HepG2 (cell line): ENCODE measurements around the gene ARMC10. TPM values are rescaled to one million over a fixed set of nuclear protein-coding genes. Genes with fewer than 3 reads are reported as not detected.
A peak's percentile ranks its signal among the peaks of the same experiment; 100 is the strongest.

Experiments used
- CENPBD1 ChIP-seq: sonication (generic); formaldehyde crosslinking; IDR thresholded peaks from 2 replicates; pipeline ENCODE4 v1.8.0; 2022; ENCODE audit warnings: missing genetic modification reagents, low read depth, mild to moderate bottlenecking, borderline replicate concordance
- ELK4 ChIP-seq: sonication (generic); formaldehyde crosslinking; IDR thresholded peaks from 2 replicates; pipeline ENCODE4 v1.9.0; 2021; ENCODE audit warnings: missing genetic modification reagents, borderline replicate concordance
- FIP1L1 ChIP-seq: fragments of 200-400 bp; formaldehyde crosslinking; IDR thresholded peaks from 2 replicates; pipeline ENCODE4 v1.6.1; 2018; ENCODE audit warnings: low read depth, mild to moderate bottlenecking, low read length, moderate library complexity, borderline replicate concordance; ENCODE audit not compliant: insufficient read depth
- NCOA5 ChIP-seq: sonication (generic); formaldehyde crosslinking; IDR thresholded peaks from 2 replicates; pipeline ENCODE4 v1.4.0; 2020; ENCODE audit warnings: missing genetic modification reagents
- NFKBIZ ChIP-seq: IDR thresholded peaks from 2 replicates; pipeline ENCODE4 v1.6.1; 2018; ENCODE audit warnings: missing genetic modification reagents, missing compliant biosample characterization
- NR1H2 ChIP-seq: sonication (generic); formaldehyde crosslinking; IDR thresholded peaks from 2 replicates; pipeline ENCODE4 v1.8.1; 2022; ENCODE audit warnings: low read depth, missing genetic modification reagents, borderline replicate concordance
- STAT6 ChIP-seq: sonication (generic); formaldehyde crosslinking; IDR thresholded peaks from 2 replicates; pipeline ENCODE4 v1.4.0; 2020; ENCODE audit warnings: missing genetic modification reagents, mild to moderate bottlenecking, borderline replicate concordance
- TCF12 ChIP-seq, 2 experiments: fragments of 450-650 bp in 1 of 2; sonication (generic) in 1 of 2; formaldehyde crosslinking in 1 of 2; IDR thresholded peaks; 2 replicates each; pipeline versions ENCODE4 v1.6.1 to v1.8.0; 2017 to 2022; ENCODE audit warnings: antibody characterized with exemption in 1 of 2, mild to moderate bottlenecking in 1 of 2, missing genetic modification reagents in 1 of 2, moderate library complexity in 1 of 2
- XBP1 ChIP-seq: sonication (generic); formaldehyde crosslinking; IDR thresholded peaks from 2 replicates; pipeline ENCODE4 v1.5.0; 2020; ENCODE audit warnings: missing genetic modification reagents
- ZBTB49 ChIP-seq: sonication (generic); formaldehyde crosslinking; IDR thresholded peaks from 2 replicates; pipeline ENCODE4 v1.4.0; 2020; ENCODE audit warnings: missing genetic modification reagents, borderline replicate concordance
- ZKSCAN1 ChIP-seq: fragments of 150-350 bp; IDR thresholded peaks from 2 replicates; pipeline ENCODE4 v1.6.1; 2014; ENCODE audit warnings: low read length
- ZNF17 ChIP-seq: sonication (generic); formaldehyde crosslinking; IDR thresholded peaks from 2 replicates; pipeline ENCODE4 v1.5.0; 2020; ENCODE audit warnings: mild to moderate bottlenecking, missing genetic modification reagents
- ZNF543 ChIP-seq: sonication (generic); formaldehyde crosslinking; IDR thresholded peaks from 2 replicates; pipeline ENCODE4 v1.4.0; 2020; ENCODE audit warnings: mild to moderate bottlenecking, missing genetic modification reagents
- ZNF597 ChIP-seq: sonication (generic); formaldehyde crosslinking; IDR thresholded peaks from 2 replicates; pipeline ENCODE4 v1.5.0; 2020; ENCODE audit warnings: missing genetic modification reagents
- ZNF614 ChIP-seq: IDR thresholded peaks from 2 replicates; pipeline ENCODE4 v1.6.1; 2018; ENCODE audit warnings: missing biosample characterization, missing genetic modification reagents, inconsistent platforms, borderline replicate concordance
- ZNF713 ChIP-seq: sonication (generic); formaldehyde crosslinking; IDR thresholded peaks from 2 replicates; pipeline ENCODE4 v1.4.0; 2020; ENCODE audit warnings: mild to moderate bottlenecking, missing genetic modification reagents
- polyA plus RNA-seq, 8 experiments: library from polyadenylated mRNA; depleted of rRNA in 3 of 8; stranded (reverse) in 7 of 8; unstranded in 1 of 8; fragments of >200 nt; fragmentation: Illumina TruSeq in 4 of 8; extraction: Trizol in 4 of 8; gene quantifications; 2 replicates each; pipeline versions ENCODE4 v1.2.1 to v1.2.3, GENCODE V29; 2011 to 2016; ENCODE audit warnings: low read depth in 4 of 8, missing spikeins in 1 of 8, mixed read lengths in 1 of 8; ENCODE audit not compliant: insufficient read depth in 1 of 8
- total RNA-seq, 5 experiments: library from RNA; depleted of rRNA; stranded (reverse); fragments of >200 nt; fragmentation: Illumina TruSeq; extraction: Trizol; gene quantifications; 2 replicates each; pipeline ENCODE4 v1.2.3, GENCODE V29; 2016; ENCODE audit warnings: low read depth in 1 of 5
- TF ChIP-seq, protein P1 (sequence below): sonication (generic); formaldehyde crosslinking; IDR thresholded peaks from 2 replicates; pipeline ENCODE4 v1.5.0; 2020; ENCODE audit warnings: missing genetic modification reagents

The ARMC10 gene
- total and polyA plus RNA-seq, 2 of the 13 experiments (the other 11 are each of a cell fraction or from before 2014, with no cell fraction given) = 11.3 to 23.7 TPM

DNA sequence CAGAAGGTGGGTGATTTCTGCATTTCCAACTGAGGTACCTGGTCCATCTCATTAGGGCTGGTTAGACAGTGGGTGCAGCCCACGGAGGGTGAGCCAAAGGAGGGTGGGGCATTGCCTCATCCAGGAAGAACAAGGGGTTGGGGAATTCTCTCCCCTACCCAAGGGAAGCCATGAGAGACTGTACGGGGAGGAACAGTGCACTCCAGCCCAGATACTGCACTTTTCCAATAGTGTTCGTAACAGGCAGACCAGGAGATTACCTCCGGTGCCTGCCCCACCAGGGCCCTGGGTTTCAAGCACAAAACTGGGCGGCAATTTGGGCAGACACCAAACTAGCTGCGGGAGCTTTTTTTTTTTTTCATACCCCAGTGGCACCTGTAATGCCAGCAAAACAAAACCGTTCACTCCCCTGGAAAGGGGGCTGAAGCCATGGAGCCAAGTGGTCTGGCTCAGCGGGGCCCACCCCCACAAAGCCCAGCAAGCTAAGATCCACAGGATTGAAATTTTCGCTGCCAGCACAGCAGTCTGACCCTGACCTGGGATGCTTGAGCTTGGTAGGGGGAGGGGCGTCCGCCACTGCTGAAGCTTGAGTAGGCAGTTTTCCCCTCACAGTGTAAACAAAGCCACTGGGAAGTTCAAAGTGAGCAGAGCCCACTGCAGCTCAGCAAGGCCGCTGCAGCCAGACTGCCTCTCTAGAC is 31.2 kb downstream of the ARMC10 start (continued):
- no peak for TF ChIP-seq CENPBD1 (CRISPR knock-in tag)
- peak; percentile 69 for TF ChIP-seq ZNF614 (CRISPR knock-in tag)
- no peak for TF ChIP-seq ELK4 (CRISPR knock-in tag)
- no peak for TF ChIP-seq ZNF597
- no peak for TF ChIP-seq NCOA5 (CRISPR knock-in tag)
- TF ChIP-seq ZNF543 (CRISPR knock-in tag) = no peak
- no peak for TF ChIP-seq XBP1
- no peak for TF ChIP-seq FIP1L1
- no peak for TF ChIP-seq TCF12 (IDR thresholded peaks at IDR 0.05)
- no peak for TF ChIP-seq TCF12 (CRISPR knock-in tag; IDR thresholded peaks at IDR 0.05)
- TF ChIP-seq ZBTB49 (CRISPR knock-in tag) = no peak
- TF ChIP-seq NR1H2 = no peak
- no peak for TF ChIP-seq ZNF17 (CRISPR knock-in tag)
- no peak for TF ChIP-seq ZNF713 (CRISPR knock-in tag)
- TF ChIP-seq STAT6 (CRISPR knock-in tag) = no peak
- TF ChIP-seq ZKSCAN1 = no peak
- TF ChIP-seq, protein P1, sequence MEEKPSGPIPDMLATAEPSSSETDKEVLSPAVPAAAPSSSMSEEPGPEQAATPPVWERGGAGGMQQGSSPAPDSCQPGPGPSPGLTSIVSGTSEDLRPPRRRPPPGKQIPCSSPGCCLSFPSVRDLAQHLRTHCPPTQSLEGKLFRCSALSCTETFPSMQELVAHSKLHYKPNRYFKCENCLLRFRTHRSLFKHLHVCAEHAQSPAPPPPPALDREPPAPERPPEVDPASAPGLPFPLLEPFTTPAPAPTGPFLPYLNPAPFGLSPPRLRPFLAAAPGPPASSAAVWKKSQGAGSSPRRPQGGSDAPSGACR (CRISPR knock-in tag) = 0 out of 2 replicates have a peak, but pooled peaks have one; percentile 46
- TF ChIP-seq NFKBIZ (CRISPR knock-in tag) = no peak
